CD4-positive, alpha-beta T cell treated with Interferon gamma for 1 hour (primary cell): ENCODE data around the gene GRK6.
A peak's percentile ranks its signal among the peaks of the same experiment; 100 is the strongest.
"Not testable (repeated sequence)": the region's sequence is repeated elsewhere in the genome, so short reads cannot be mapped to it uniquely, and the experiment has no call there.

Experiments used
- DNase-seq: peaks from one replicate; pipeline ENCODE4 v3.0.0-alpha.2; 2020

GRK6 gene

DNA sequence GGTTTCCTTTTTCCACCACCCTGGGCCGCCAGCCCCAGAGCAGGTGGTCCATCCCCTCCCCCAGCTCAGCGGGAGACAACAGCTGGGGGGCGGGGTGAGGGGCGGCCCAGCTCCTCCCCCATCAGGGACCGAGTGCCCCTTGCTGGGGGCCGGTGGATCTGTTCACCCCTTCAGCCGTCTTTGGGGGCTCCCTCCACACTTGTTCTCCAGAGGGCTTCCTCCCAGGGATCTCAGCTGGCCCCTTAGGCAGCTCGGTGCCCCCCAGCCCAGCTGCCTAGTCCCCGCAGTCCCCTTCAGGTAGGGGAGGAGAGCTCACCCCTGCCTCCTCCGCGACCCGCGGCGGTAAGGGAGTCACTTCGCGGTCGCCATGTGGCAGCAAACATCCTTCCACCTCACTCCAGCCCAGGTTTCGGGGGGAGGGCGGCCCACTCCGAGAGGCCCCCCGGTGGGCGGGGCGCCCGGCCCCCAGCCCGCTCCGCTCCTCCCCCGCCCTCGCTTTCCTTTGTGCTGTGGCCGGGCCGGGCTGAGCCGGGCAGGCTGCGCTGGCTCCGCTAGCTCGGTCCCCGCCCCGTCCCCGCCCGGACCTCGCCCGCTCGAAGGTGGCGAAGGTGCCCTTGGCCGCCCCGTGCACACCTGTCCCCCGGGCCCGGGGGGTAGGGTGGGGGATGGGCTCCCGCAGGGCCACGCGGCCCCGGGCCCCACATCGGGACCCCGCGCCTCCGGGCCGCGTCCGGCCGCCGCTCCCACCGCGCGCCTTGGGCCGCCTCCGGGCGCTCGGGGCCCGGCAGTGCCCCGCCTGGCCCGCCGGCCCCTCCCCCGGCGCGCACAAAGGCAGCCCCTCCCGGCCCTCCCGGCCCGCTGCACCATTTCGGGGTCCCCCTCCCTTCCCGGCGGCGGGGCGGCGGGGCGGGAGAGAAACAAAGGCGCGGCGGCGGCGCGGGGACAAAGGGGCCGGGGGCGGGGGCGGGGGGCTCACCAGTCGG lies 46.3 kb downstream of the GRK6 start:
- DNase-seq, result peak; percentile 65

DNA sequence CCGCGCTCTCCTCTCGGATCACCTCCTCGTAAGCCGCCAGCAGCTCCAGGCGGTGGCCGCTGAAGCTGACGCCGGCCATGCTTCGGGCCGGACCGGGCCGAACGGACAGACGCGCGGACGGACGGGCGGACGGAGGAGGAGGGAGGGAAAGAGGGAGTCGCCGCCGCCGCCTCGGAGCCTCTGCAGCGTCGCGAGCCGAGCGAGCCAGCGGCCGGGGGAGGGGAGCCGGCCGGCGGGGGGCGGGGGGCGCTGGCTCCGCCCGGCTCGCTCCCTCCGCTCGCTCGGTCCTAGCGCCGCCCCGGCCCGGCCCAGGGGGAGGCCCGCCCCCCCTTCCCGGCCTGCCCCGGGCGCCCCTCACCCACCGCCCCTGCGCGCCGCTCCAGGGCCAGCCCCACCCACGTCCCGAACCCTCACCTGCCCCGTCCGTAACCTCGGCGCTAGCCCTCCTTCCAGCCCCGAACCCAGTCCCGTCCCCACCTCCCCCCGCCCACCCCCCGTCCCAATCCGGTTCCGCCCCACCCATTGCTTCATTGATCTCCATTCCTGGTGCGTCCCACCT lies 47.0 kb downstream of the GRK6 start, which contains the start of gene DBN1:
TSS of gene DBN1 (minus strand) at position 192 of the 559 bp plus-strand sequence. CDS start at position 79, 113 bp downstream.
- no peak for DNase-seq

- no peak for DNase-seq
Observed at GRCh38 chr5:177474002-177474476, 47.6 kb downstream of the GRK6 start.

DNA sequence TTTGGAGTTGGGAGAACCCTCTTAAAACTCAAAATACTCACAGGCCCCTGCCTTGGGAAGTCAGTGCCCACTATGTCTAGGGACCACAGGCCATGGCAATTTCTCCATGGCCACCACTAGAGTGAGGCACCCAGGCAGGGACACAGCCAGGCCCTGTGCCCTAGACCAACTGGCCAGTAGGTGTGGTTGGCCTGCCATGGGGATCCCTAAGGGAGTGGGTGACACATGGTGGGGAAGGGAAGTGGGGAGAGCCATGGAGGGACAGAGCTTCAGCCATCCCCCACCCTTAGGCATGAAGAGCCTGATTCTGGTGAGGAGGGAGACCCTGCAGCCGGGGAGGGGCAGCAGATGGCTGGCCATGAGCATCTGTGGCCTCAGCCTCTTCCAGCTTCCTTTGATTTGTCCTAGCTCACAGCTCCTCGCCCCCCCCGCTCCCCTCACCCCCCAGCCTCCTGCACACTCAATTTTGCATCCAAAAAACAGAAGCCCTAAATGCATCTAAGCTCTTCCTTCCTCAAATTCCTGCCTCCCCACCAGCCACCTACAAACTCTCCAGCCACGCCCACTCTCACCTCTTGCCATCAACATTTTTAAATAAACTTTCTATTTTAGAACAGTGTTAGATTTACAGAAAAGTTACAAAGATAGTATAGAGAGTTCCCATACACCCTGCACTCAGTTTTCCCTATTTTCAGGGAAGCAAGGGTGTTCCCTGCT lies 48.5 kb downstream of the GRK6 start:
- DNase-seq, result no peak

GRCh38 chr5:177475563-177476427 lies 49.3 kb downstream of the GRK6 start:
- DNase-seq, result no peak

- DNase-seq, result no peak
Observed at GRCh38 chr5:177476531-177477233, 50.2 kb downstream of the GRK6 start.

DNA sequence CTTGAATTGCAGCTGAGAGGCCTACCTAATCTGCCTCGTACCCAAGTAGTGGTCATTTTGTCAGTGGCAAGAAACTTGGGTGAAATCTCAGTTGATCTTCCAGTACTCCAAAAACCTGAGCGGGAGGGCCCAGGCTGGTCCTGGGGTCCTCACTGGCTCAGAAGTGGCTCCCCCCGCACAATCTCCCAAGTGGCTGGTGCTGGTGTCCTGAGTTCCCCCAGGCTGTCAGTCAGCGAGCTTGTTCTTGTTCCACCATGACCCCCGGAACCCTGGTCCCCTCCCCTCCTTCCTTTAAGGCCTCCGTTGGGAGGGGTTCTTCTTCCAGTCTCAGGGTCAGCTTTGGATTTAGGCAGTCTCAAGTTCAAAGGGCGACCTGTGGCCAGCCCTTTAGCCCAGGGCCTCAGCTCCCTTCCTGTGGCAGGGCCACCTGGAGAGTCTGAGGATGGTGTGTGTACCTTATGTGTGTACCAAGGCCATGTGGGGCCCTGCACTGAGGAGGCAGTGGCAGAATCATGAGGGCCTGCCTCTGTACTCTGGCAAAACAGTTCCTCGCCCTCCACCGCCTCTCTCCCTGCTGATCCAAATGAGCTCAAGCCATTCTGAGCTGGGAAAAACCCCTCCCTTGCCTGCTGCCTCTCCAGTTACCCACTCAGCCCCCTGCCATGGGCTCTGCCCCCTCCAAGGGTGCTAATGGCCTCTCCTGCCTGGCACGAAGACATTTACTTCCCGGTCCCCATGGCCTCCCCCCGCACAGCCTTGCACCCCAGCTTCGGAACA lies 51.4 kb downstream of the GRK6 start:
- no peak for DNase-seq

DNA sequence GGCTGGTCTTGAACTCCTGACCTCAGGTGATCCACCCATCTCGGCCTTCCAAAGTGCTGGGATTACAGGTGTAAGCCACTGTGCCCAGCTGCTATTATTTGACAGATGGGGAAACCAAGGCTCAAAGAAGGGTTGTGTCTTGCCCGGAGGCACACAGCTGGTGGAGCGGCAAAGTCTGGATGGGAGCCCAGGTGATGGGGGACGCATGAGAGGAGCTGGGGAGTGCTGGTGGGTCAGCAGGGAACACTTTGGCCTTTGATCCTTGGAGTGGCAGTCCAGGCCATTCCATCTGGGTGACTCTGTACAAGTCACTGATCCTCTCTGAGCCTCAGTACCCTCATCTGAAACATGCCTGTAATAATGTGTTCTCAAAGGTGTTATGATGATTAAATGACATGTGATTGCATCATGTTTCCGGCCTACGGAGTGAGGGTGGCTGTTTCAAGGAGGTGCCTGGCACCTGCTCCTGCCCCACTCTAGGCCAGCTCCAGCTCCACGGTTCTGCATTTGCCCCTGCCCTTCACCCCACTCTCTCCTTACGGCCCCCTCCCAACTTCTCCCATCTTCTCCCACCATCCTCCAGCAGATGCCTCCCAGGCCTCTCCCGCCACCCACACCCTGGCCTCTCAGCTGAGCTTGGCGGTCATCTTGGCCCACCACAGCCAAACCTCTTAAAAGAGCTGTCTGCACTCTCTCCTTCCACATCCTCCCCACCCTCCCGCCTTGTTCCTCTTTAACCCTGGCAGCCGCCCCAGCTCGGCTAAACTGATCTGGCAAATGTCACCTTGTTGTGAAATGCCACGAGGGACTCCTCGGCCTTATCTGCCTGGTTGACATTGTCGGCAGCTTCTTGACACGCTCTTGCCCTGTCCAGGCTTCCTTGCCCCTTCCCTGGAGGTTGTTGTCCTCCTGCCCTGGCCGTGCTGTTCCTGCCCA lies 52.5 kb downstream of the GRK6 start:
- DNase-seq, result peak; percentile 41

DNA sequence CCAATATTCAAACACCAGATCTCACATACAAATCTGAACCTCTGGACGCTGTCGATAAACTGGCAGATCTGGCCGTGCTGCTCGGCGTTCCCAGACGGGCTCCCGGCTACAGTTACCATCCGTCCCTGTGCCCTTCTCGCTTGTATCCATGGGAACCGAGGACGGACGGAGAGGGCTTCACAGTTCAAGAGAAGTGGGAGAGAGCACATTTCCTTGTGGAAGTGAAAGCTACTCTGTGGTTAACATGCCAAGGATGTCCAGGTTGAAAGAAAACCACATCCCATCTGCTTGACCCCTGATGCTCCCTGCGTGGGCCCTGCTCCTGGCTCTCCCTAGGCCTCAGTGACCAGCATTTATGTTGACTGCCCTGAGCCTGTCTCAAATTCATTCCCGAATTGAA lies 53.3 kb downstream of the GRK6 start:
- no peak for DNase-seq

- no peak for DNase-seq
Observed at GRCh38 chr5:177482359-177482795, 55.9 kb downstream of the GRK6 start.

- no peak for DNase-seq
Observed at GRCh38 chr5:177483042-177483441, 56.6 kb downstream of the GRK6 start.

- no peak for DNase-seq
Observed at GRCh38 chr5:177483994-177484901, 57.8 kb downstream of the GRK6 start.

DNA sequence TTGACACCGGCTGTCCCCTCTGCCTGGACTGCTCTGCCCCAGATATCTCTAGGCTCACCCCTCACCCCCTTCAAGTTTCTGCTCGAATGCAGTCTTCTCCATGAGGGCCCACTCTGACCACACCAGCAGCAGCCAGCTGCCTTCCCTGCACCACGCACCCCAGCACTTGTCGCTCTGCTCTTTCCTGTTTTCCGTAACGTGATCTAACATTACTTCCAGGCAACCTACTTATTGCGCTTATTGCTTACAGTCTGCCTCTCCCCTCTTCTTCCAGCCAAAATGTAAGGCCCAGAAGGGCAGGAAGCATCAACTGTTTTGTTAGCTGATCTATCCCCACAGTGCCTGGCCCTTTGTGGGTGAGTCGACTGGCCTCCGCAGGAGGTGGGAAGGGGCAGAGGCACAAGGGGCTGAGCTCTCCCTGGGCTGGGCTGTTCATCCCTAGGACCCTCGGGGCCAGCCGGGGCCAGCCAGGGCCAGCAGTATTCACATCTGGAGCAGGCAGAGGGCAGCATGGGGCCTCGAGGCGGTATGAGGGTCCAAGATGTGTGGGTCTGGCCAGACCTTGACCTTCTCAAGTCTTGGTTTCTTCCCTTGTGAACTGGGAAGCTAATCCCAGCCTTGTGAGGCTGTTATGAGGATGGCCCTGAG lies 58.5 kb downstream of the GRK6 start:
- DNase-seq, result no peak

- not testable (repeated sequence) for DNase-seq
Observed at GRCh38 chr5:177485753-177486152, 59.3 kb downstream of the GRK6 start.

- no peak for DNase-seq
Observed at GRCh38 chr5:177486256-177486655, 59.8 kb downstream of the GRK6 start.

DNA sequence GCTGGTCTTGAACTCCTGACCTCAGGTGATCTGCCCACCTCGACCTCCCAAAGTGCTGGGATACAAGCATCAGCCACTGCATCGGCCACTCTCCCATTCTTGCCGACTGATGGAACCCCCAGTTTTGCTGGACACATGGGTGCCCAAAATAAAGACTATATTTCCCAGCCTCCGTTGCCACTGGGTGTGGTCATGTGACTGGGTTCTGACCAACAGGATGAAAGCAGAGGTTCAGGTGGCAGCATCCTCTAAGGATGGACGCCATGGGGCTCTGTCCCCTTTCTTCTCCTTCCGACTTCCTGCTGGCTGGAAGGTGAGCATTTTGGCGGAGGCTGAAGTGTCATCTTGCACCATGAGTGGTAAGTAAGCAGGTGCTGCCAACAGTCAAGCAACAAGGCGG lies 60.7 kb downstream of the GRK6 start:
- no peak for DNase-seq

- no peak for DNase-seq
Observed at GRCh38 chr5:177487975-177488374, 61.5 kb downstream of the GRK6 start.

GRCh38 chr5:177489119-177489716 lies 62.7 kb downstream of the GRK6 start:
- no peak for DNase-seq
